Heart left ventricle (tissue), 13 donors: ENCODE results near the gene SETD3.

ENCODE experiments used
- CTCF ChIP-seq, 12 donors: fragments of 200-600 bp; sonication (generic) in 4 of 12; IDR thresholded peaks; one replicate each; pipeline versions ENCODE4 v1.5.0 to v1.8.0; 2018 to 2022; ENCODE audit warnings: antibody characterized with exemption in 12 of 12, mild to moderate bottlenecking in 5 of 12
- POLR2A ChIP-seq, 2 donors: fragments of 450-650 bp; IDR thresholded peaks; one replicate each; pipeline ENCODE4 v1.6.1; 2017; ENCODE audit warnings: antibody characterized with exemption in 2 of 2, mild to moderate bottlenecking in 2 of 2, moderate library complexity in 2 of 2
- donor health status: ischemic (EF 13 %, LVEDD 7.1; RV severe dilation, severe dysfunction).
- donor health status: DM: no; HTN: yes; CAD: no.
- donor health status: DM: no; HTN: no; CAD: no.
- donor health status: ischemic (EF 25% LVEDD 6.9; RV normal size, moderate dysfunction).
- donor health status: ischemic (EF 25% LVEDD 5.7; RV mildly dilated, moderate dysfunction).
- donor health status: ischemic (EF 35%, LVEDD 5.7; RV mildly dilated, moderate dysfunction).
- donor health status: nonischemic (EF 11% LVEDD 7.7; RV severe dilation, severe dysfunction).
- donor health status: DM: yes; HTN: yes; CAD: no.
- donor health status: PGD.
- donor health status: ischemic (EF 29% LVEDD 5.4; RV normal size, mild dysfunction).
- donor health status: nonischemic (EF 23%, LVEDD 6.1; RV moderate dilation, normal function).

- TF ChIP-seq CTCF (IDR thresholded peaks at IDR 0.05) (no peak), POLR2A (IDR thresholded peaks at IDR 0.05) (no peak)
Observed at GRCh38 chr14:99467336-99468078, 13.2 kb downstream of the SETD3 start.
